Activated T-cell treated with anti-CD3 and anti-CD28 coated beads for 48 hours (primary cell): ENCODE results near the gene RTF1.

Experiments
- DNase-seq: peaks from one replicate; pipeline ENCODE4 v3.0.0-alpha.2; 2020; ENCODE audit warnings: low read depth

The RTF1 gene

GRCh38 chr15:41506796-41507341 lies 90.0 kb downstream of the RTF1 start:
- DNase-seq: no peak

- no peak for DNase-seq
Measured at GRCh38 chr15:41507820-41508290, 91.0 kb downstream of the RTF1 start.

- no peak for DNase-seq
Measured at GRCh38 chr15:41510728-41511127, 93.8 kb downstream of the RTF1 start.

GRCh38 chr15:41511331-41511898 lies 94.5 kb downstream of the RTF1 start:
- DNase-seq: no peak

GRCh38 chr15:41511899-41512369 lies 95.0 kb downstream of the RTF1 start:
- DNase-seq: no peak

- no peak for DNase-seq
Measured at GRCh38 chr15:41512512-41512939, 95.6 kb downstream of the RTF1 start.

GRCh38 chr15:41512940-41513505 lies 96.1 kb downstream of the RTF1 start:
- no peak for DNase-seq

- DNase-seq: no peak
Measured at GRCh38 chr15:41513506-41514227, 96.8 kb downstream of the RTF1 start, which contains the start of gene LTK. Gene LTK (minus strand): TSS chr15:41513827. CDS start chr15:41513709, 118 bp downstream.

GRCh38 chr15:41517895-41518449 lies 101.1 kb downstream of the RTF1 start:
- no peak for DNase-seq

- no peak for DNase-seq
Measured at GRCh38 chr15:41520636-41521035, 103.7 kb downstream of the RTF1 start.

GRCh38 chr15:41521614-41522013 lies 104.7 kb downstream of the RTF1 start:
- no peak for DNase-seq

GRCh38 chr15:41523097-41523496 lies 106.2 kb downstream of the RTF1 start:
- DNase-seq: no peak

- DNase-seq: no peak
Measured at GRCh38 chr15:41530363-41530956, 113.6 kb downstream of the RTF1 start.
